ENCODE measurements around the gene PPP1R27. TPM values are rescaled to one million over a fixed set of nuclear protein-coding genes. Genes with fewer than 3 reads are reported as not detected.

The PPP1R27 gene
- total RNA-seq, 2 donors from 2014 or later = not detected

- TF ChIP-seq CTCF (IDR thresholded peaks at IDR 0.05) (no peak), POLR2A (IDR thresholded peaks at IDR 0.05) (peak in 2 of 3 donors; percentile 10 to 41)
- peak overlapping the region; percentile 60 to 98 (median 96) for H3K27ac ChIP-seq
- H3K4me1 ChIP-seq = peaks cover 76% of the 10 kb centered on the region
- no peak overlapping the region for H3K4me3 ChIP-seq
- H3K27me3 ChIP-seq = no peaks in the 10 kb centered on the region
- ATAC-seq (no peak), DNase-seq (peak in 3 of 4 donors; percentile 59 to 72 (median 70))
- 25 to 48% methylated on average over 6 of the region's 6 CpGs for WGBS, 2 donors
- no peaks in the 10 kb centered on the region for H3K36me3 ChIP-seq (replicated peaks in 1 of 2; ENCODE audit: insufficient read depth in 1 of 2, low read depth in 2 of 2)
- H3K9me3 ChIP-seq = no peaks in the 10 kb centered on the region
- intact Hi-C loops (cut with DNase I) = no loop called here
These were observed 28.3 kb upstream of the PPP1R27 start for GRCh38 chr17:81863123-81863675.

DNA sequence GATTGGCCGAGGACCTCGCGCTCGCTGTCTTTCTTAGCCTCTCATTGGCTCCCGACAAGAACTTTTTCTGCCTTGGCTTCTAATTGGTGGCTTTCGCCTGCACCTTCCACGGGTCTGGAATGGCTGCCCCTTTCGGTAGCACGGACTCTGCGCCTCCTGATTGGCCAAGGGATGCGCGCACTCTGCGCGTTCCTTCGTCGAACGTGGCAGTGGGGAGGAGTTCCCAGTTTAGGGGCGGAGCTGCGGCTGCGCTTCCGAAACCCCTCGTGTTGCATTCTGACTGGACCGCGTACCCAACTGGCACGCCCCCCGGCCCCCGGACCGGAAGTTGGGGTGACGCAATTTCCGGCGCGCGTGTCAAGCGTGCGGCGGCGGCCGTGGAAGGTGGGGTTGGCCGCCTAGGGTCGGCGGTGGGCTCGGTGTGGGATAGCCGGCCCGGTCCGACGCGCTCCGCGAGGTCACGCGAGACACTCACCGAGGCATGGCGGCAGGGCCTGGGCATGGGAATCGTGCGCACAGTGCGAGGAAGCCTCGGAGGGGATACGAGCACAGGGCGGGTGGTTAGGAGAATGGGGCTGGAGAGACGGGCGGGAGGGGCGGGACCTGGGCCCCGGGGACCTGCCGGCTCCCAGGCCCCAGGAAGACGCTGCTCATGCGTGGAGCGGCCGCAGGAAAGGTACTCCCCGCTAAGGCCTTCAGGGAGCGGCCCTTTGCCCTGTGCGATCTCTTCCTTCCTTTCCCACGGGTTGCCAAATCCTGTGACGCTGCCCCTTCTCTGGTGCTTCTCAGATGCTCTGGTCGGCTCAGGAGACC lies 26.1 kb upstream of the PPP1R27 start:
- DNase-seq (peak; percentile 99 to 100 (median 99)), ATAC-seq (peak; percentile 86)
- H3K27ac ChIP-seq = peak overlapping the region; percentile 95 to 100 (median 98)
- intact Hi-C loops (cut with DNase I) = no loop called here
- no peaks in the 10 kb centered on the region for H3K27me3 ChIP-seq
- H3K4me1 ChIP-seq = peaks cover 72% of the 10 kb centered on the region
- peak; percentile 93 to 98 (median 96) for TF ChIP-seq POLR2A (IDR thresholded peaks at IDR 0.05)
- peak in 5 of 7 experiments; percentile 16 to 75 (median 71) for TF ChIP-seq CTCF (IDR thresholded peaks at IDR 0.05)
- H3K4me3 ChIP-seq = peak overlapping the region; percentile 33 to 94
- peaks cover 0 to 3% of the 10 kb centered on the region in 2 donors for H3K36me3 ChIP-seq (replicated peaks in 1 of 2; ENCODE audit: insufficient read depth in 1 of 2, low read depth in 2 of 2)
- 0% methylated on average over 3 to 74 of the region's 74 CpGs for WGBS, 2 donors
- H3K9me3 ChIP-seq = no peaks in the 10 kb centered on the region

- WGBS, 2 donors = 0% methylated on average over 13 to 95 of the region's 95 CpGs
- Histone ChIP-seq H3K27me3 (no peaks in the 10 kb centered on the region), H3K4me3 (peak within 1 kb of the TSS; percentile 85 to 94), H3K4me1 (peaks cover 72% of the 10 kb centered on the region), H3K27ac (peak within 1 kb of the TSS; percentile 95 to 100 (median 98)), H3K36me3 (replicated peaks in 1 of 2; ENCODE audit: insufficient read depth in 1 of 2, low read depth in 2 of 2) (peaks cover 0 to 3% of the 10 kb centered on the region in 2 donors), H3K9me3 (no peaks in the 10 kb centered on the region)
- TF ChIP-seq CTCF (IDR thresholded peaks at IDR 0.05) (no peak), POLR2A (IDR thresholded peaks at IDR 0.05) (peak; percentile 50 to 93 (median 56))
- ATAC-seq = peak; percentile 83
- intact Hi-C loops (cut with DNase I) = no loop called here
- no peak for DNase-seq
These were observed 25.3 kb upstream of the PPP1R27 start, which contains the start of gene P4HB for GRCh38 chr17:81859906-81860755. Gene P4HB, minus strand, starts transcription at chr17:81860535. Its CDS starts 64 bp downstream, at chr17:81860471.

- H3K27ac ChIP-seq = peak overlapping the region; percentile 89 to 97 (median 96)
- no peaks in the 10 kb centered on the region for H3K9me3 ChIP-seq
- ATAC-seq = no peak
- DNase-seq = no peak
- intact Hi-C loops (cut with DNase I) = no loop called here
- peaks cover 0 to 3% of the 10 kb centered on the region in 2 donors for H3K36me3 ChIP-seq (replicated peaks in 1 of 2; ENCODE audit: insufficient read depth in 1 of 2, low read depth in 2 of 2)
- H3K4me3 ChIP-seq = peak overlapping the region; percentile 85 to 86
- no peak for TF ChIP-seq CTCF (IDR thresholded peaks at IDR 0.05)
- TF ChIP-seq POLR2A (IDR thresholded peaks at IDR 0.05) = peak in 1 of 3 donors; percentile 5
- peaks cover 72% of the 10 kb centered on the region for H3K4me1 ChIP-seq
- no peaks in the 10 kb centered on the region for H3K27me3 ChIP-seq
- WGBS, 2 donors = 7 to 23% methylated on average over 10 to 23 of the region's 23 CpGs
These were observed 24.4 kb upstream of the PPP1R27 start for GRCh38 chr17:81858967-81859905.

All from body of pancreas (tissue), 4 donors.